Measurements from ENCODE around the gene RASAL2.
"Not testable (repeated sequence)": the region's sequence is repeated elsewhere in the genome, so short reads cannot be mapped to it uniquely, and the experiment has no call there.

The RASAL2 gene

GRCh38 chr1:178349801-178350200 lies 255.9 kb downstream of the RASAL2 start:
- H3K27ac ChIP-seq (ENCODE audit: low read depth, low read length) = no peak overlapping the region
- H3K4me2 ChIP-seq (ENCODE audit: low read depth, low read length, poor library complexity, severe bottlenecking) = no peak overlapping the region
- TF ChIP-seq CTCF (IDR thresholded peaks at IDR 0.05; ENCODE audit: insufficient read depth, low read length, poor library complexity, severe bottlenecking) (no peak), EZH2phosphoT487 (conservative IDR thresholded peaks at IDR 0.05; ENCODE audit: low read length) (no peak)
- no peaks in the 10 kb centered on the region for H3K36me3 ChIP-seq (ENCODE audit: low read length)
- no peak overlapping the region for H2AFZ ChIP-seq (ENCODE audit: low read depth, low read length, severe bottlenecking)
- no peaks in the 10 kb centered on the region for H3F3A ChIP-seq (ENCODE audit: insufficient read depth)
- H3K9me2 ChIP-seq (replicated peaks; ENCODE audit: insufficient read depth, low read length) = no peaks in the 10 kb centered on the region
- no peaks in the 10 kb centered on the region for H3K79me2 ChIP-seq (ENCODE audit: insufficient read depth, low read length)
- no peak overlapping the region for H3K9ac ChIP-seq (ENCODE audit: low read length)
- no peaks in the 10 kb centered on the region; the same call in 1 of the 2 replicates for H4K20me1 ChIP-seq (ENCODE audit: low read depth, low read length)
- no peaks in the 10 kb centered on the region for H3K27me3 ChIP-seq (ENCODE audit: low read length)
- H3K4me3 ChIP-seq (ENCODE audit: insufficient read depth, low read length, poor library complexity, severe bottlenecking) = no peak overlapping the region
- no peaks in the 10 kb centered on the region for H3K9me3 ChIP-seq (ENCODE audit: insufficient read depth, low read length)

GRCh38 chr1:178351911-178352310 lies 258.0 kb downstream of the RASAL2 start:
- H3K4me2 ChIP-seq (ENCODE audit: low read depth, low read length, poor library complexity, severe bottlenecking); H3K9ac ChIP-seq (ENCODE audit: low read length); H3K9me2 ChIP-seq (replicated peaks; ENCODE audit: insufficient read depth, low read length); H3K9me3 ChIP-seq (ENCODE audit: insufficient read depth, low read length); H3K27ac ChIP-seq (ENCODE audit: low read depth, low read length); H3K36me3 ChIP-seq (ENCODE audit: low read length); H4K20me1 ChIP-seq (ENCODE audit: low read depth, low read length); H2AFZ ChIP-seq (ENCODE audit: low read depth, low read length, severe bottlenecking); H3K27me3 ChIP-seq (ENCODE audit: low read length); H3K79me2 ChIP-seq (ENCODE audit: insufficient read depth, low read length); H3K4me3 ChIP-seq (ENCODE audit: insufficient read depth, low read length, poor library complexity, severe bottlenecking); H3F3A ChIP-seq (ENCODE audit: insufficient read depth): not testable (repeated sequence)

- no peak overlapping the region for H3K27ac ChIP-seq (ENCODE audit: low read depth, low read length)
- no peak overlapping the region for H3K4me3 ChIP-seq (ENCODE audit: insufficient read depth, low read length, poor library complexity, severe bottlenecking)
- no peaks in the 10 kb centered on the region for H3K27me3 ChIP-seq (ENCODE audit: low read length)
- no peak overlapping the region for H3K4me2 ChIP-seq (ENCODE audit: low read depth, low read length, poor library complexity, severe bottlenecking)
- TF ChIP-seq EZH2phosphoT487 (conservative IDR thresholded peaks at IDR 0.05; ENCODE audit: low read length) (no peak), CTCF (IDR thresholded peaks at IDR 0.05; ENCODE audit: insufficient read depth, low read length, poor library complexity, severe bottlenecking) (no peak)
- H3K9me2 ChIP-seq (replicated peaks; ENCODE audit: insufficient read depth, low read length) = no peaks in the 10 kb centered on the region
- H3F3A ChIP-seq (ENCODE audit: insufficient read depth) = no peaks in the 10 kb centered on the region
- H2AFZ ChIP-seq (ENCODE audit: low read depth, low read length, severe bottlenecking) = no peak overlapping the region
- H3K9ac ChIP-seq (ENCODE audit: low read length) = no peak overlapping the region
- no peaks in the 10 kb centered on the region for H3K9me3 ChIP-seq (ENCODE audit: insufficient read depth, low read length)
- 0 out of 2 replicates have a peak, but pooled peaks cover 5% of the 10 kb centered on the region for H4K20me1 ChIP-seq (ENCODE audit: low read depth, low read length)
- no peaks in the 10 kb centered on the region for H3K79me2 ChIP-seq (ENCODE audit: insufficient read depth, low read length)
- no peaks in the 10 kb centered on the region for H3K36me3 ChIP-seq (ENCODE audit: low read length)
These were observed 259.0 kb downstream of the RASAL2 start for GRCh38 chr1:178352790-178353416.

DNA sequence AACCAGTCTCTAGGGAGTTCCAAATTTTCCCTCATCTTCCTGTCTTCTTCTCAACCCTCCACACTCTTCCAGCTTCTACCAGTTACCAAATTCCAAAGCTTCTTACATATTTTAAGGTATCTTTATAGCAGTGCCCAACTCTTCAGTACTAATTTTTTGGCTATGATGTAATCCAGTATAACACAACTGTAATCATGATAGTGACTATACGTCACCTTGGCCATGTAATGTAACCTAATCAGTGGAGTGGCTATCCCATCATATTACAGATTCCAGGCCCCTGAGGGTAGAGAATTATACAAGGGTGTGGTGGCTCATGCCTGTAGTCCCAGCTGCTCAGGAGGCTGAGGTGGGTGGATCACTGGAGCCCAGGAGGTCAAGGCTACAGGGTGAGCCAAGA lies 259.6 kb downstream of the RASAL2 start:
- Histone ChIP-seq H3K9me3 (ENCODE audit: insufficient read depth, low read length) (no peaks in the 10 kb centered on the region), H3K36me3 (ENCODE audit: low read length) (no peaks in the 10 kb centered on the region), H2AFZ (ENCODE audit: low read depth, low read length, severe bottlenecking) (no peak overlapping the region), H3K9ac (ENCODE audit: low read length) (no peak overlapping the region), H3K27me3 (ENCODE audit: low read length) (no peaks in the 10 kb centered on the region), H3F3A (ENCODE audit: insufficient read depth) (no peaks in the 10 kb centered on the region), H3K4me3 (ENCODE audit: insufficient read depth, low read length, poor library complexity, severe bottlenecking) (no peak overlapping the region), H3K9me2 (replicated peaks; ENCODE audit: insufficient read depth, low read length) (no peaks in the 10 kb centered on the region), H3K79me2 (ENCODE audit: insufficient read depth, low read length) (no peaks in the 10 kb centered on the region), H3K27ac (ENCODE audit: low read depth, low read length) (no peak overlapping the region), H3K4me2 (ENCODE audit: low read depth, low read length, poor library complexity, severe bottlenecking) (no peak overlapping the region), H4K20me1 (ENCODE audit: low read depth, low read length) (0 out of 2 replicates have a peak, but pooled peaks cover 5% of the 10 kb centered on the region)
- no peak for TF ChIP-seq EZH2phosphoT487 (conservative IDR thresholded peaks at IDR 0.05; ENCODE audit: low read length)
- no peak for TF ChIP-seq CTCF (IDR thresholded peaks at IDR 0.05; ENCODE audit: insufficient read depth, low read length, poor library complexity, severe bottlenecking)
